ENCODE measurements around the gene SUV39H2.
"Not testable (repeated sequence)": the region's sequence is repeated elsewhere in the genome, so short reads cannot be mapped to it uniquely, and the experiment has no call there.

The SUV39H2 gene

GRCh38 chr10:14938971-14939370, 60.3 kb downstream of the SUV39H2 start:
- not testable (repeated sequence) for FAIRE-seq

GRCh38 chr10:14942147-14942949, 63.7 kb downstream of the SUV39H2 start:
- not testable (repeated sequence) for FAIRE-seq

GRCh38 chr10:14942950-14943338, 64.3 kb downstream of the SUV39H2 start:
- FAIRE-seq = not testable (repeated sequence)

GRCh38 chr10:14945108-14945507, 66.4 kb downstream of the SUV39H2 start:
- FAIRE-seq = no peak

GRCh38 chr10:14947268-14947667, 68.6 kb downstream of the SUV39H2 start:
- FAIRE-seq = no peak

- no peak for FAIRE-seq
Observed at GRCh38 chr10:14949291-14949690, 70.6 kb downstream of the SUV39H2 start.

GRCh38 chr10:14952851-14953423, 74.3 kb downstream of the SUV39H2 start:
- FAIRE-seq = no peak

- no peak for FAIRE-seq
Observed at GRCh38 chr10:14953424-14954000, 74.8 kb downstream of the SUV39H2 start.
